Measurements from ENCODE around the gene GLRB. TPM values are rescaled to one million over a fixed set of nuclear protein-coding genes. Genes with fewer than 3 reads are reported as not detected.

Gene GLRB
- total RNA-seq: 10 to 100 TPM in 7 of 10 donors, 1 to 10 TPM in 3; 7.2 to 23.3 (median 14.2) TPM
- 1 to 10 TPM; 3.3 to 4.6 TPM for polyA plus RNA-seq
- long read RNA-seq, donor 1, transcript GLRB-201 (10 exons, 3,126 nt): major isoform, 22 of 25 reads
- long read RNA-seq, donor 1, partial matches to known transcripts: 1 of 25 reads
- long read RNA-seq, donor 1, other reads (novel, unspliced or antisense): 0 of 25 reads
- long read RNA-seq, donor 2, transcript GLRB-201 (10 exons, 3,126 nt): major isoform, 26 of 38 reads
- long read RNA-seq, donor 2, partial matches to known transcripts: 5 of 38 reads
- long read RNA-seq, donor 2, other reads (novel, unspliced or antisense): 6 of 38 reads
- long read RNA-seq, donor 3, transcript GLRB-207 (9 exons, 2,765 nt): minor isoform, 7 of 68 reads
- long read RNA-seq, donor 3, transcript GLRB-201 (10 exons, 3,126 nt): major isoform, 47 of 68 reads
- long read RNA-seq, donor 3, partial matches to known transcripts: 9 of 68 reads
- long read RNA-seq, donor 3, other reads (novel, unspliced or antisense): 5 of 68 reads

DNA sequence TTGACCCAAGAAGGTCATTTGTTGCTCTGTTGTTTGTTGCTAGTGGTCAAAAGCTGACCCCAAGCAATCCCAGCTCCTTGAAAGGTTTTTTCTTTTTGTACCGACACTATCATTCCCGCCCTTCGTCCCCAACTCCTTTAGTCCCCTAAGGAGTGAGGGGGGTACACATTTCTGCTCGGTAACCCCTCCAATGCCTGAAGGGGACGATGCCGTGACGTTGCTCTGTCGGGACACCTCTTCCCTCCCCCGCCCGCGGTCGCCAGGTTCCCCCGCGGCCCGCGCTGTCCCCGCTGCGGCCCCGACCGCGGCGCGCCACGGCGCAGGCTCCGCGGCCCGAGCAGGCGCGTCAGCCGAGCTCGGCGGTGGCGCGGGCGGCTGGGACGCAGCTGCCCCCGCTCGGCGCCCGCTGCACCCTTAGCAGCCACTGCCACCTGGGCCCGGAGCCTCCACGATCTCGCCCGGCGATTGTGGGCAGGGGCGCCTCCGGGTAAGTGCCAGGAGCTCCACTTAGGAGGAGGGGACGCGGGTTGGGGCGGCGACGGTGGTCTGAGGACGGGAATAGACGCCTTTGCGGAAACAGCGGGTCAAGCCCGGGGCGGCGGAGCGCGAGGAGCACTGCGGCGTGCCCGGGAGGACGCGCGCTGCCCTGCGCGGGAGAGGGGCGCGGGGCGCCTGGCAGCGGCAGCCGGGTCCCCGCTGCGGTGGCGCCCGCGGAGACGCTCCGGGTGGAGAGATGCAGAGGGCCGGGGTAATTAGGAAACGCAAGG, at the start of gene GLRB:
TSS of gene GLRB (plus strand) at position 340 of the 767 bp plus-strand sequence. CDS start 1,875 bp downstream, outside the sequence.
- Histone ChIP-seq H3K27me3 (peaks cover 0 to 31% (median 0%) of the 10 kb centered on the region in 7 donors), H3K36me3 (no peaks in the 10 kb centered on the region), H3K4me1 (peaks cover 0 to 4% (median 0%) of the 10 kb centered on the region in 9 donors), H3K4me3 (peak within 1 kb of the TSS; percentile 34 to 89 (median 60)), H3K9me3 (no peaks in the 10 kb centered on the region), H3K27ac (peak within 1 kb of the TSS in 4 of 10 donors; percentile 39 to 72 (median 58))
- ATAC-seq (peak; percentile 80 to 97 (median 88)), DNase-seq (peak in 1 of 2 donors; percentile 26)
- intact Hi-C loops (cut with DNase I): no loop called here
- TF ChIP-seq, protein P1, sequence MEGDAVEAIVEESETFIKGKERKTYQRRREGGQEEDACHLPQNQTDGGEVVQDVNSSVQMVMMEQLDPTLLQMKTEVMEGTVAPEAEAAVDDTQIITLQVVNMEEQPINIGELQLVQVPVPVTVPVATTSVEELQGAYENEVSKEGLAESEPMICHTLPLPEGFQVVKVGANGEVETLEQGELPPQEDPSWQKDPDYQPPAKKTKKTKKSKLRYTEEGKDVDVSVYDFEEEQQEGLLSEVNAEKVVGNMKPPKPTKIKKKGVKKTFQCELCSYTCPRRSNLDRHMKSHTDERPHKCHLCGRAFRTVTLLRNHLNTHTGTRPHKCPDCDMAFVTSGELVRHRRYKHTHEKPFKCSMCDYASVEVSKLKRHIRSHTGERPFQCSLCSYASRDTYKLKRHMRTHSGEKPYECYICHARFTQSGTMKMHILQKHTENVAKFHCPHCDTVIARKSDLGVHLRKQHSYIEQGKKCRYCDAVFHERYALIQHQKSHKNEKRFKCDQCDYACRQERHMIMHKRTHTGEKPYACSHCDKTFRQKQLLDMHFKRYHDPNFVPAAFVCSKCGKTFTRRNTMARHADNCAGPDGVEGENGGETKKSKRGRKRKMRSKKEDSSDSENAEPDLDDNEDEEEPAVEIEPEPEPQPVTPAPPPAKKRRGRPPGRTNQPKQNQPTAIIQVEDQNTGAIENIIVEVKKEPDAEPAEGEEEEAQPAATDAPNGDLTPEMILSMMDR (IDR thresholded peaks at IDR 0.05): no peak
- 1 to 2% methylated on average over 82 to 84 of the region's 84 CpGs for WGBS, 2 donors

DNA sequence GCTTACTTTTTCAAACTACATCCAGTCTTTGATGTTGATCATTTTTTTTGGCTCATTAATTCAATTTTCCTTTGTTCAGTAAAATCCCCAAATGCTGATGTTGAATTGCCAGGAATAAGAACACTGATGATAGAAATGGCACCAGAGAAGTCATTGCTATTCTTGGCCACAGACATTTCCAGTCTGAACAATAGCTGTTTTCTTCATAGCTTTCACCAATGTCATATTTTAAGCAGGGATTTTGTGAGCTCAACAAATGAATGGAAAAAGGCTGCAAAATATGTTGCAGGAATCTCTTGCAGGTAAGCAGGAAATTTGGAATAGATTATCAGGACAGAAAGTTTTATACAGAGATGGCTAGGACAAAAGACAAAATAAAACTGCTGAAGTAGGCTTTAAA, 40.5 kb upstream of the GLRB start:
- intact Hi-C loops (cut with DNase I): no loop called here
- Histone ChIP-seq H3K27ac (no peak overlapping the region), H3K4me3 (no peak overlapping the region), H3K4me1 (no peaks in the 10 kb centered on the region), H3K36me3 (no peaks in the 10 kb centered on the region), H3K27me3 (peaks cover 0 to 8% (median 0%) of the 10 kb centered on the region in 7 donors), H3K9me3 (peaks cover 0 to 10% (median 0%) of the 10 kb centered on the region in 11 donors)
- no peak for ATAC-seq
- no peak for DNase-seq
- TF ChIP-seq, protein P1 (IDR thresholded peaks at IDR 0.05): no peak

DNA sequence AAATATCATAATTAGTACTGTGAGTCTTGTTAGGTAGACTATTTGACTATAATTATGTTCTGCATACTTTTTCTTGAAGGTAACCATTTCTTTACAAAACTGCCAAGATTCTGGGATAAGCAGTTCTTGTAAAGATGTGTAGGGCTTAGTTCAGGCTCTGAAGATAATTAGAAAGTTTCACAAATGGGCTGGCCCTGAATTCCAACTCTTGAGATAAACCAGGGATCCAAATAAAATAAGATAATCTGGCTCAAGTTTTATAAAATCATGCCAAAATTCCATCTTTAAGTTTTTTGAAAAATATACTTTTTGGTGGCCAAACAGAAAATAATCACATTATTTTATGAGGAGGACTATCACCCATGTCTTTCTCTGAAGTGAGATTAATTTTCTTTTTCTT, 35.5 kb upstream of the GLRB start:
- ATAC-seq (no peak), DNase-seq (no peak)
- Histone ChIP-seq H3K36me3 (no peaks in the 10 kb centered on the region), H3K4me1 (no peaks in the 10 kb centered on the region), H3K9me3 (no peaks in the 10 kb centered on the region), H3K4me3 (no peak overlapping the region), H3K27ac (no peak overlapping the region), H3K27me3 (peaks cover 0 to 8% (median 0%) of the 10 kb centered on the region in 7 donors)
- intact Hi-C loops (cut with DNase I): loop anchor here in 7 of 10 donors (5.0 to 10.0 kb wide), 5 partner anchors 56 to 566 kb away; partner anchors contain the start of gene PDGFC (in 4 of the 7)
- TF ChIP-seq, protein P1 (IDR thresholded peaks at IDR 0.05): no peak

DNA sequence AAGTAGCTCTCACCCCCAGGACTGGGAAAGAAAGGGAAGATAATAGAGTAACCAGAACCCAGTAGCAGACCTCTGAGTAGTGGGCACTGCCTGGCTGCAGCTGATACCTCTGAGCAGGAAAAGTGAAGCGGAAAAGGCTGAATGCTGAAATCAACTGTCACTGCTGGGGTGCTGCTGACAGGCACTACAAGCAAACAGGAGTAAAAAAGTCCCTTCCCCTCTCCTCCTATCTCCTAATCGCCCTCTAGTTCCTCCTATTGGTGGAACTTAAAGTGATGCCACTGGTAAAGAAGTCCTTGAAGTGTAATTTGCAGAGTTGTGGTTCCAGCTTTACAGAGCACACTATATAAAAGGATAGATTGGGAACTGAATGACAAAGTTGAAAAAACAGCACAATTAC, 32.8 kb upstream of the GLRB start:
- Histone ChIP-seq H3K4me3 (no peak overlapping the region), H3K27me3 (peaks cover 0 to 4% (median 0%) of the 10 kb centered on the region in 7 donors), H3K4me1 (no peaks in the 10 kb centered on the region), H3K27ac (no peak overlapping the region), H3K9me3 (no peaks in the 10 kb centered on the region), H3K36me3 (no peaks in the 10 kb centered on the region)
- WGBS, 2 donors: 33 to 44% methylated on average over 2 of the region's 2 CpGs
- TF ChIP-seq, protein P1 (IDR thresholded peaks at IDR 0.05): no peak
- intact Hi-C loops (cut with DNase I): loop anchor here in 7 of 10 donors (5.0 to 10.0 kb wide), 5 partner anchors 58 to 568 kb away; partner anchors contain the start of gene PDGFC (in 4 of the 7)
- no peak for DNase-seq
- ATAC-seq: no peak

All from heart right ventricle (tissue), 16 donors.